ENCODE data around the gene PYCARD. TPM values are rescaled to one million over a fixed set of nuclear protein-coding genes. Genes with fewer than 3 reads are reported as not detected.
"Not testable (repeated sequence)": the region's sequence is repeated elsewhere in the genome, so short reads cannot be mapped to it uniquely, and the experiment has no call there.

PYCARD gene
- polyA plus RNA-seq, 1 donor from 2014 or later = not detected

DNA sequence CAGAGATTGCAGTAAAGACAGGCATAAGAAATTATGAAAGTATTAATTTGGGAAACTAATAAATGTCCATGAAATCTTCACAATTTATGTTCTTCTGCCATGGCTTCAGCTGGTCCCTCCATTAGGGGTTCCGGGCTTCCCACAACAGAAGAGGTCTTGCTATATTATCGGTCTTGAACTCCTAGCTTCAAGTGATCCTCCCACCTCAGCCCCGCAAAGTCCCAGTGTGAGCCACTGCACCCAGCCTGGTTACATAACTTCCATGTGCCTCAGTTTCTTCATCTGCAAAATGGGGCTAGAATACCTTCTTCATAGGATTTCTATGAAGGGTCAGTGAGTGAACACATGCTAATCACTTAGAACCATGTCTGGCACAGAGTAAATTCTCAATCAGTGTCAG is 43.7 kb upstream of the PYCARD start:
- Histone ChIP-seq H3K4me3 (ENCODE audit: low read length) (no peak overlapping the region), H3K9me2 (ENCODE audit: insufficient read depth, low read length) (no peaks in the 10 kb centered on the region), H3F3A (ENCODE audit: insufficient read depth, low read length, poor library complexity, severe bottlenecking) (no peaks in the 10 kb centered on the region), H3K27ac (ENCODE audit: low read length) (no peak overlapping the region), H3K9ac (ENCODE audit: low read length) (no peak overlapping the region), H4K20me1 (ENCODE audit: insufficient read depth) (no peaks in the 10 kb centered on the region), H3K79me2 (replicated peaks; ENCODE audit: insufficient read depth, low read length) (no peaks in the 10 kb centered on the region), H3K9me3 (ENCODE audit: low read length) (no peaks in the 10 kb centered on the region), H3K4me2 (ENCODE audit: low read length) (no peak overlapping the region), H3K27me3 (ENCODE audit: insufficient read depth, low read depth, low read length) (no peaks in the 10 kb centered on the region), H3K36me3 (ENCODE audit: insufficient read depth, low read length) (no peaks in the 10 kb centered on the region), H2AFZ (ENCODE audit: low read depth, low read length) (no peak overlapping the region)
- TF ChIP-seq, protein P1, sequence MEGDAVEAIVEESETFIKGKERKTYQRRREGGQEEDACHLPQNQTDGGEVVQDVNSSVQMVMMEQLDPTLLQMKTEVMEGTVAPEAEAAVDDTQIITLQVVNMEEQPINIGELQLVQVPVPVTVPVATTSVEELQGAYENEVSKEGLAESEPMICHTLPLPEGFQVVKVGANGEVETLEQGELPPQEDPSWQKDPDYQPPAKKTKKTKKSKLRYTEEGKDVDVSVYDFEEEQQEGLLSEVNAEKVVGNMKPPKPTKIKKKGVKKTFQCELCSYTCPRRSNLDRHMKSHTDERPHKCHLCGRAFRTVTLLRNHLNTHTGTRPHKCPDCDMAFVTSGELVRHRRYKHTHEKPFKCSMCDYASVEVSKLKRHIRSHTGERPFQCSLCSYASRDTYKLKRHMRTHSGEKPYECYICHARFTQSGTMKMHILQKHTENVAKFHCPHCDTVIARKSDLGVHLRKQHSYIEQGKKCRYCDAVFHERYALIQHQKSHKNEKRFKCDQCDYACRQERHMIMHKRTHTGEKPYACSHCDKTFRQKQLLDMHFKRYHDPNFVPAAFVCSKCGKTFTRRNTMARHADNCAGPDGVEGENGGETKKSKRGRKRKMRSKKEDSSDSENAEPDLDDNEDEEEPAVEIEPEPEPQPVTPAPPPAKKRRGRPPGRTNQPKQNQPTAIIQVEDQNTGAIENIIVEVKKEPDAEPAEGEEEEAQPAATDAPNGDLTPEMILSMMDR (IDR thresholded peaks at IDR 0.05; ENCODE audit: poor library complexity, severe bottlenecking) = no peak
- TF ChIP-seq EP300 (conservative IDR thresholded peaks at IDR 0.05; ENCODE audit: poor library complexity, severe bottlenecking) = no peak
- TF ChIP-seq SMC3 (conservative IDR thresholded peaks at IDR 0.05; ENCODE audit: poor library complexity) = no peak
- no peak for TF ChIP-seq TAF1 (IDR thresholded peaks at IDR 0.05; ENCODE audit: low read depth)
- no peak for TF ChIP-seq POLR2AphosphoS5 (IDR thresholded peaks at IDR 0.05)
- TF ChIP-seq, protein P2, sequence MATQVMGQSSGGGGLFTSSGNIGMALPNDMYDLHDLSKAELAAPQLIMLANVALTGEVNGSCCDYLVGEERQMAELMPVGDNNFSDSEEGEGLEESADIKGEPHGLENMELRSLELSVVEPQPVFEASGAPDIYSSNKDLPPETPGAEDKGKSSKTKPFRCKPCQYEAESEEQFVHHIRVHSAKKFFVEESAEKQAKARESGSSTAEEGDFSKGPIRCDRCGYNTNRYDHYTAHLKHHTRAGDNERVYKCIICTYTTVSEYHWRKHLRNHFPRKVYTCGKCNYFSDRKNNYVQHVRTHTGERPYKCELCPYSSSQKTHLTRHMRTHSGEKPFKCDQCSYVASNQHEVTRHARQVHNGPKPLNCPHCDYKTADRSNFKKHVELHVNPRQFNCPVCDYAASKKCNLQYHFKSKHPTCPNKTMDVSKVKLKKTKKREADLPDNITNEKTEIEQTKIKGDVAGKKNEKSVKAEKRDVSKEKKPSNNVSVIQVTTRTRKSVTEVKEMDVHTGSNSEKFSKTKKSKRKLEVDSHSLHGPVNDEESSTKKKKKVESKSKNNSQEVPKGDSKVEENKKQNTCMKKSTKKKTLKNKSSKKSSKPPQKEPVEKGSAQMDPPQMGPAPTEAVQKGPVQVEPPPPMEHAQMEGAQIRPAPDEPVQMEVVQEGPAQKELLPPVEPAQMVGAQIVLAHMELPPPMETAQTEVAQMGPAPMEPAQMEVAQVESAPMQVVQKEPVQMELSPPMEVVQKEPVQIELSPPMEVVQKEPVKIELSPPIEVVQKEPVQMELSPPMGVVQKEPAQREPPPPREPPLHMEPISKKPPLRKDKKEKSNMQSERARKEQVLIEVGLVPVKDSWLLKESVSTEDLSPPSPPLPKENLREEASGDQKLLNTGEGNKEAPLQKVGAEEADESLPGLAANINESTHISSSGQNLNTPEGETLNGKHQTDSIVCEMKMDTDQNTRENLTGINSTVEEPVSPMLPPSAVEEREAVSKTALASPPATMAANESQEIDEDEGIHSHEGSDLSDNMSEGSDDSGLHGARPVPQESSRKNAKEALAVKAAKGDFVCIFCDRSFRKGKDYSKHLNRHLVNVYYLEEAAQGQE (IDR thresholded peaks at IDR 0.05; ENCODE audit: borderline replicate concordance) = no peak
- TF ChIP-seq EZH2 (IDR thresholded peaks at IDR 0.05; ENCODE audit: borderline replicate concordance, insufficient read depth, low read length, poor library complexity, severe bottlenecking) = no peak
- TF ChIP-seq RAD21 (conservative IDR thresholded peaks at IDR 0.05) = no peak
- no peak for TF ChIP-seq MXI1 (conservative IDR thresholded peaks at IDR 0.05; ENCODE audit: poor library complexity, severe bottlenecking)

DNA sequence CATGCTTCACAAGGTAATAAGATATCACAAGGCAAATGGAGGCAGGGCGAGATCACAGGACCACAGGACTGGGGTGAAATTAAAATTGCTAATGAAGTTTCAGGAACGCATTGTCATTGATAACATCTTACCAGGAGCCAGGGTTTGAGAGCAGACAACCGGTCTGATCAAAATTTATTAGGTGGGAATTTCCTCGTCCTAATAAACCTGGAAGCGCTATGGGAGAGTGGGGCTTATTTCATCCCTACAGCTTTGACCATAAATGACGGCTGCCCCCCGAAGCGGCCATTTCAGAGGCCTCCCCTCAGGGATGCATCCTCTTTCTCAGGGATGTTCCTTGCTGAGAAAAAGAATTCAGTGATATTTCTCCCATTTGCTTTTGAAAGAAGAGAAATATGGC is 43.0 kb upstream of the PYCARD start:
- H4K20me1 ChIP-seq (ENCODE audit: insufficient read depth); H3F3A ChIP-seq (ENCODE audit: insufficient read depth, low read length, poor library complexity, severe bottlenecking); H3K9ac ChIP-seq (ENCODE audit: low read length); H3K9me2 ChIP-seq (ENCODE audit: insufficient read depth, low read length); H3K27ac ChIP-seq (ENCODE audit: low read length); H3K36me3 ChIP-seq (ENCODE audit: insufficient read depth, low read length); H3K79me2 ChIP-seq (replicated peaks; ENCODE audit: insufficient read depth, low read length); H3K9me3 ChIP-seq (ENCODE audit: low read length); H2AFZ ChIP-seq (ENCODE audit: low read depth, low read length); H3K4me3 ChIP-seq (ENCODE audit: low read length); H3K4me2 ChIP-seq (ENCODE audit: low read length); H3K27me3 ChIP-seq (ENCODE audit: insufficient read depth, low read depth, low read length): not testable (repeated sequence)

All from neural cell (in vitro differentiated cells).